ENCODE measurements around the gene C2CD2. TPM values are rescaled to one million over a fixed set of nuclear protein-coding genes. Genes with fewer than 3 reads are reported as not detected.

Gene C2CD2
- total and polyA plus RNA-seq, 2 experiments from 2014 or later: 4.5 to 16.2 TPM

DNA sequence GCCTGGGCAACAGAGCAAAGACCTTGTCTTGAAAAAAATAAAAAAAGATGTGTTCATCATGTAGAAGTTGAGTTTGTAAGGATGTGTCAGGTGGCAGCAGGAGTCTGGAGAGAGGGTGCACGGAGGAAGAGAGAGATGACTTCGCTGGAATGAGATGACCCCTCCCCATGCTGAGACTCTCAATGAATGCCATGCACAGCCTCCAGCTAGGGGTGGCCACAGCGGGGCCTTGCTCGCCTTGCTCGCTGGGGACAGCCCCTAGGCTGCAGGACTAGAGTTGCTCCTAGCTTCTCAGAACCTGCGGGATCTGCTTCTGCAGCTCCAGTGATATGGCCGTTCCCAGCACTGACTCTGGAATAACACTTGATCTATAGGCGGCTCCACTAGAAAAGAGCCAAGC lies 6.6 kb upstream of the C2CD2 start:
- H3K9me3 Mint-ChIP-seq: no peaks in the 10 kb centered on the region
- ATAC-seq: peak; percentile 31

More for the DNA sequence above, 6.6 kb upstream of the C2CD2 start:
- Histone ChIP-seq H3K27me3 (ENCODE audit: insufficient read depth) (no peaks in the 10 kb centered on the region), H3K4me2 (no peak overlapping the region), H3K27ac (ENCODE audit: low read depth) (no peak overlapping the region), H3K4me3 (no peak overlapping the region), H4K20me1 (replicated peaks; ENCODE audit: insufficient read depth) (no peaks in the 10 kb centered on the region), H3K79me2 (replicated peaks; ENCODE audit: insufficient read depth) (no peaks in the 10 kb centered on the region), H3K36me3 (ENCODE audit: insufficient read depth) (no peaks in the 10 kb centered on the region), H3F3A (replicated peaks; ENCODE audit: low read depth) (0 out of 2 replicates have a peak, but pooled peaks cover 2% of the 10 kb centered on the region), H3K4me1 (ENCODE audit: insufficient read depth) (no peaks in the 10 kb centered on the region; the same call in 1 of the 2 replicates), H2AFZ (no peak overlapping the region), H3K9me2 (ENCODE audit: insufficient read depth) (no peaks in the 10 kb centered on the region)
- Mint-ChIP-seq H3K36me3 (ENCODE audit: low read depth) (no peaks in the 10 kb centered on the region), H3K4me1 (peaks cover 13% of the 10 kb centered on the region), H3K27me3 (ENCODE audit: insufficient read depth, low read depth, poor library complexity) (peaks cover 3% of the 10 kb centered on the region), H3K4me3 (no peak overlapping the region), H3K27ac (no peak overlapping the region)
- TF ChIP-seq JUNB (IDR thresholded peaks at IDR 0.05; ENCODE audit: unreplicated experiment) (no peak), EZH2 (IDR thresholded peaks at IDR 0.05; ENCODE audit: low read depth, unreplicated experiment) (no peak), ZNF114 (CRISPR knock-in tag; IDR thresholded peaks at IDR 0.05) (no peak), NANOG (IDR thresholded peaks at IDR 0.05; ENCODE audit: borderline replicate concordance) (no peak), POLR2AphosphoS5 (IDR thresholded peaks at IDR 0.05; ENCODE audit: low read depth) (no peak), ZNF462 (CRISPR knock-in tag; IDR thresholded peaks at IDR 0.05) (no peak), CREB1 (CRISPR knock-in tag; IDR thresholded peaks at IDR 0.05; ENCODE audit: low read depth) (no peak), REST (IDR thresholded peaks at IDR 0.05; ENCODE audit: unreplicated experiment) (no peak), STAT1 (IDR thresholded peaks at IDR 0.05; ENCODE audit: unreplicated experiment) (no peak), CTCF (conservative IDR thresholded peaks at IDR 0.05; ENCODE audit: low read depth in 2 of 2) (no peak), EZH2phosphoT487 (IDR thresholded peaks at IDR 0.05; ENCODE audit: unreplicated experiment) (no peak), ZNF331 (CRISPR knock-in tag; IDR thresholded peaks at IDR 0.05; ENCODE audit: low read depth) (no peak)
- TF ChIP-seq, protein P1, sequence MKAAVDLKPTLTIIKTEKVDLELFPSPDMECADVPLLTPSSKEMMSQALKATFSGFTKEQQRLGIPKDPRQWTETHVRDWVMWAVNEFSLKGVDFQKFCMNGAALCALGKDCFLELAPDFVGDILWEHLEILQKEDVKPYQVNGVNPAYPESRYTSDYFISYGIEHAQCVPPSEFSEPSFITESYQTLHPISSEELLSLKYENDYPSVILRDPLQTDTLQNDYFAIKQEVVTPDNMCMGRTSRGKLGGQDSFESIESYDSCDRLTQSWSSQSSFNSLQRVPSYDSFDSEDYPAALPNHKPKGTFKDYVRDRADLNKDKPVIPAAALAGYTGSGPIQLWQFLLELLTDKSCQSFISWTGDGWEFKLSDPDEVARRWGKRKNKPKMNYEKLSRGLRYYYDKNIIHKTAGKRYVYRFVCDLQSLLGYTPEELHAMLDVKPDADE (IDR thresholded peaks at IDR 0.05): no peak
- no peak for DNase-seq (ENCODE audit: low spot score)
